OCI-LY3 (cell line): ENCODE measurements around the gene TRAF4.

Experiments used
- EZH2phosphoT487 ChIP-seq: fragments of 200-600 bp; shearing (Covaris generic); IDR thresholded peaks from 2 replicates; pipeline ENCODE4 v1.6.1; 2018; ENCODE audit warnings: antibody characterized with exemption, mixed run types, low read depth
- TF ChIP-seq, protein P1 (sequence below): fragments of 200-600, 300-600 bp; sonication (generic); IDR thresholded peaks from 2 replicates; pipeline ENCODE4 v1.5.1; 2014; ENCODE audit warnings: antibody characterized with exemption, low read length, low read depth

DNA sequence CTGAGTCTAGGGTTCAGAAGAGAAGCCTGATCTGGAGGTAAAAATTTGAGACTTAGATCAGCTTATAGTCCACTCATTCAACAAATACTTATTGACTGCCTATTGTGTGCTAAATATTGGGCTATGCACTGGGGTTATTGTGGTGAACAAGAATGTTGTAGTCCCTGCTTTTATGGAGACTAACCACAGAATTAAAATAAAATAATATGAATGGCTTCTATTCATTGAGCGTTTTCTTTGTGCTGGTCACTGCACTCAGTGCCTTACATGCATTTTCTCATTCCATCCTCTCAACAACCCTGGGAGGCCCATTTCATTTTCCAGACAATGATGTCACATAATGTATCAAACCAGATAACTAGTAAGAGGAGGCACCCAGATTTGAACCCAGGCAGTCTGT is 10.5 kb upstream of the TRAF4 start:
- TF ChIP-seq, protein P1, sequence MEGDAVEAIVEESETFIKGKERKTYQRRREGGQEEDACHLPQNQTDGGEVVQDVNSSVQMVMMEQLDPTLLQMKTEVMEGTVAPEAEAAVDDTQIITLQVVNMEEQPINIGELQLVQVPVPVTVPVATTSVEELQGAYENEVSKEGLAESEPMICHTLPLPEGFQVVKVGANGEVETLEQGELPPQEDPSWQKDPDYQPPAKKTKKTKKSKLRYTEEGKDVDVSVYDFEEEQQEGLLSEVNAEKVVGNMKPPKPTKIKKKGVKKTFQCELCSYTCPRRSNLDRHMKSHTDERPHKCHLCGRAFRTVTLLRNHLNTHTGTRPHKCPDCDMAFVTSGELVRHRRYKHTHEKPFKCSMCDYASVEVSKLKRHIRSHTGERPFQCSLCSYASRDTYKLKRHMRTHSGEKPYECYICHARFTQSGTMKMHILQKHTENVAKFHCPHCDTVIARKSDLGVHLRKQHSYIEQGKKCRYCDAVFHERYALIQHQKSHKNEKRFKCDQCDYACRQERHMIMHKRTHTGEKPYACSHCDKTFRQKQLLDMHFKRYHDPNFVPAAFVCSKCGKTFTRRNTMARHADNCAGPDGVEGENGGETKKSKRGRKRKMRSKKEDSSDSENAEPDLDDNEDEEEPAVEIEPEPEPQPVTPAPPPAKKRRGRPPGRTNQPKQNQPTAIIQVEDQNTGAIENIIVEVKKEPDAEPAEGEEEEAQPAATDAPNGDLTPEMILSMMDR: no peak
- no peak for TF ChIP-seq EZH2phosphoT487
